B cell (primary cell): ENCODE measurements around the gene TP53BP1. TPM values are rescaled to one million over a fixed set of nuclear protein-coding genes. Genes with fewer than 3 reads are reported as not detected.

Experiments
- ATAC-seq: fragments of 200-7000 bp; cut with Tn5 transposase; one replicate; pipeline ENCODE4 v1.10.0; 2021; ENCODE audit warnings: low read depth, mild to moderate bottlenecking, moderate number of reproducible peaks, moderate library complexity
- CTCF ChIA-PET: fragments of 350-600 bp; sonication (Branson Sonifier 250); formaldehyde crosslinking; loops from one replicate; lab custom pipeline; 2021; ENCODE audit warnings: antibody characterized with exemption, inconsistent platforms; lab: Charles Lee
- POLR2A ChIA-PET: fragments of 350-600 bp; sonication (Branson Sonifier 250); formaldehyde crosslinking; loops from one replicate; lab custom pipeline; 2021; ENCODE audit warnings: antibody characterized with exemption; lab: Charles Lee
- DNase-seq: peaks from one replicate; pipeline ENCODE4 v3.0.0; 2013
- H2AFZ ChIP-seq: 2 replicates; pipeline ENCODE4 v1.6.1; 2012; ENCODE audit warnings: mild to moderate bottlenecking, low read depth, low read length; ENCODE audit not compliant: insufficient read depth, poor library complexity, severe bottlenecking
- H3K27ac ChIP-seq, 2 donors: 1 replicate in 1 of 2; 2 replicates in 1 of 2; pipeline ENCODE4 v1.5.1; 2012 to 2013; ENCODE audit warnings: low read length in 2 of 2, mild to moderate bottlenecking in 2 of 2, moderate library complexity in 1 of 2
- H3K27me3 ChIP-seq, 4 experiments: fragments of 200-600 bp in 1 of 4; sonication (generic) in 1 of 4; replicated peaks in 1 of 4; 1 replicate in 2 of 4; 2 replicates in 2 of 4; pipeline versions ENCODE4 v1.6.1 to v1.7.0; 2013 to 2016; ENCODE audit warnings: low read length in 3 of 4, mild to moderate bottlenecking in 2 of 4, mixed read lengths in 1 of 4, moderate library complexity in 1 of 4; ENCODE audit not compliant: insufficient read depth in 4 of 4, control insufficient read depth in 3 of 4; ENCODE audit errors: control extremely low read depth in 1 of 4
- H3K36me3 ChIP-seq, 2 experiments: replicated peaks in 1 of 2; 1 replicate in 1 of 2; 2 replicates in 1 of 2; pipeline versions ENCODE4 v1.6.1 to v1.7.1; 2013; ENCODE audit warnings: low read length in 1 of 2; ENCODE audit not compliant: insufficient read depth in 2 of 2, control insufficient read depth in 1 of 2; ENCODE audit errors: control extremely low read depth in 1 of 2, extremely low read depth in 1 of 2
- H3K4me1 ChIP-seq, 2 donors: fragments of 200-600 bp in 1 of 2; sonication (generic) in 1 of 2; 1 replicate in 1 of 2; 2 replicates in 1 of 2; pipeline versions ENCODE4 v1.5.1 to v1.6.1; 2013 to 2017; ENCODE audit warnings: low read length in 2 of 2; ENCODE audit not compliant: control insufficient read depth in 2 of 2, insufficient read depth in 2 of 2
- H3K4me2 ChIP-seq: replicated peaks from 2 replicates; pipeline ENCODE3; 2012; ENCODE audit warnings: mild to moderate bottlenecking, low read depth, low read length; ENCODE audit not compliant: poor library complexity, severe bottlenecking
- H3K4me3 ChIP-seq, 5 experiments: fragments of 200-600 bp in 1 of 5; sonication (generic) in 1 of 5; 1 replicate in 3 of 5; 2 replicates in 2 of 5; pipeline versions ENCODE4 v1.5.1 to v1.7.0; 2011 to 2016; ENCODE audit warnings: low read length in 4 of 5, mild to moderate bottlenecking in 4 of 5, low read depth in 2 of 5, control low read depth in 1 of 5, moderate library complexity in 1 of 5; ENCODE audit not compliant: insufficient read depth in 1 of 5; ENCODE audit errors: control extremely low read depth in 1 of 5, extremely low read depth in 1 of 5
- H3K79me2 ChIP-seq: fragments of 200-600 bp; sonication (generic); one replicate; pipeline ENCODE4 v1.6.0; 2016; ENCODE audit warnings: low read length; ENCODE audit not compliant: control insufficient read depth, insufficient read depth
- H3K9ac ChIP-seq: fragments of 200-600 bp; sonication (generic); 2 replicates; pipeline ENCODE4 v1.6.1; 2017; ENCODE audit warnings: mild to moderate bottlenecking, low read length, moderate library complexity
- H3K9me3 ChIP-seq, 3 donors: one replicate each; pipeline versions ENCODE4 v1.6.1 to v1.7.1; 2013; ENCODE audit warnings: low read length in 2 of 3; ENCODE audit not compliant: control insufficient read depth in 2 of 3, insufficient read depth in 1 of 3; ENCODE audit errors: control extremely low read depth in 1 of 3
- H4K20me1 ChIP-seq: 2 replicates; pipeline ENCODE4 v1.6.0; 2012; ENCODE audit warnings: mild to moderate bottlenecking, low read length; ENCODE audit not compliant: insufficient read depth, control insufficient read depth, poor library complexity, severe bottlenecking
- H3K27ac Mint-ChIP-seq: one replicate; pipeline ENCODE4 v1.8.0; 2021; ENCODE audit warnings: mixed read lengths
- H3K27me3 Mint-ChIP-seq: one replicate; pipeline ENCODE4 v1.8.0; 2021; ENCODE audit warnings: mixed read lengths
- H3K4me1 Mint-ChIP-seq: one replicate; pipeline ENCODE4 v1.8.0; 2021; ENCODE audit warnings: mixed read lengths
- H3K4me3 Mint-ChIP-seq: one replicate; pipeline ENCODE4 v1.8.0; 2021; ENCODE audit warnings: mixed read lengths
- H3K9me3 Mint-ChIP-seq: one replicate; pipeline ENCODE4 v1.8.0; 2022; ENCODE audit warnings: mixed read lengths; ENCODE audit not compliant: insufficient read depth
- EZH2 ChIP-seq: IDR thresholded peaks from 2 replicates; pipeline ENCODE4 v1.6.1; 2012; ENCODE audit warnings: borderline replicate concordance, low read depth, mild to moderate bottlenecking, moderate library complexity, low read length; ENCODE audit not compliant: insufficient read depth, poor library complexity, severe bottlenecking
- WGBS: methylation state at CpG from one replicate; pipeline ENCODE4 v1.1.5; 2013; ENCODE audit warnings: missing lambda C conversion rate; ENCODE audit not compliant: insufficient coverage; 5-methylcytosine and 5-hydroxymethylcytosine counted together
- intact Hi-C: fragments of 100-400 bp; cut with micrococcal nuclease; formaldehyde crosslinking; loops from one replicate; pipeline ENCODE4 v1.10.0; 2022
- polyA plus RNA-seq: library from polyadenylated mRNA; depleted of rRNA; stranded (reverse); fragments of >200 nt; gene quantifications from 2 replicates; pipeline ENCODE4 v1.2.3, GENCODE V29; 2012
- total RNA-seq, 2 donors: library from RNA; stranded (reverse); fragments of 120-200 nt in 1 of 2; gene quantifications; 1 replicate in 1 of 2; 2 replicates in 1 of 2; pipeline versions ENCODE4 v1.2.3 to v1.2.4, GENCODE V29; 2013 to 2022
- TF ChIP-seq, protein P1 (sequence below): fragments of 200-600 bp; IDR thresholded peaks from one replicate; pipeline ENCODE4 v1.8.0; 2022; ENCODE audit warnings: antibody characterized with exemption, mild to moderate bottlenecking

The TP53BP1 gene
- total and polyA plus RNA-seq, 2 donors (not counting 1 experiment from before 2014, with no cell fraction given) = 13.1 to 70.5 TPM

- H3K4me3 Mint-ChIP-seq = no peak overlapping the region
- Histone ChIP-seq H3K79me2 (no peaks in the 10 kb centered on the region), H3K4me3 (no peak overlapping the region), H4K20me1 (no peaks in the 10 kb centered on the region), H2AFZ (no peak overlapping the region), H3K27me3 (no peaks in the 10 kb centered on the region), H3K4me1 (no peaks in the 10 kb centered on the region), H3K36me3 (peaks cover 0 to 81% of the 10 kb centered on the region in 2 experiments), H3K4me2 (no peak overlapping the region), H3K9ac (no peak overlapping the region), H3K27ac (no peak overlapping the region), H3K9me3 (no peaks in the 10 kb centered on the region)
- ATAC-seq = no peak
- H3K4me1 Mint-ChIP-seq = no peaks in the 10 kb centered on the region
- no peaks in the 10 kb centered on the region for H3K27me3 Mint-ChIP-seq
- TF ChIP-seq EZH2 = no peak
- 100% methylated on average over 1 of the region's 2 CpGs for WGBS
- POLR2A ChIA-PET = interaction anchor here (0.6 kb wide), 2 partner anchors 12 to 86 kb away, joined by 7 read pairs; partner anchors contain the start of gene TP53BP1
- CTCF ChIA-PET = interaction anchor here (1.1 to 1.2 kb wide), 2 partner anchors 10 to 31 kb away, joined by 3 read pairs; no protein-coding TSS in a partner anchor
- intact Hi-C loops = no loop called here
- H3K27ac Mint-ChIP-seq = no peak overlapping the region
- no peak for DNase-seq
- no peaks in the 10 kb centered on the region for H3K9me3 Mint-ChIP-seq
Observed at GRCh38 chr15:43406808-43407207, 86.1 kb downstream of the TP53BP1 start.

- Histone ChIP-seq H3K9me3 (no peaks in the 10 kb centered on the region), H4K20me1 (no peaks in the 10 kb centered on the region), H2AFZ (no peak overlapping the region), H3K36me3 (peaks cover 2 to 82% of the 10 kb centered on the region in 2 experiments), H3K4me2 (no peak overlapping the region), H3K27ac (no peak overlapping the region), H3K79me2 (no peaks in the 10 kb centered on the region), H3K27me3 (no peaks in the 10 kb centered on the region), H3K4me1 (no peaks in the 10 kb centered on the region), H3K9ac (no peak overlapping the region), H3K4me3 (no peak overlapping the region)
- CTCF ChIA-PET = interaction anchor here (1.1 to 1.2 kb wide), 2 partner anchors 10 to 30 kb away, joined by 3 read pairs; no protein-coding TSS in a partner anchor
- intact Hi-C loops = no loop called here
- no peak for DNase-seq
- ATAC-seq = no peak
- Mint-ChIP-seq H3K4me3 (no peak overlapping the region), H3K27ac (no peak overlapping the region), H3K4me1 (no peaks in the 10 kb centered on the region), H3K27me3 (no peaks in the 10 kb centered on the region), H3K9me3 (no peaks in the 10 kb centered on the region)
- POLR2A ChIA-PET = interaction anchor here (0.6 kb wide), 1 partner anchor 13 kb away, joined by 7 read pairs; no protein-coding TSS in a partner anchor
- TF ChIP-seq, protein P1, sequence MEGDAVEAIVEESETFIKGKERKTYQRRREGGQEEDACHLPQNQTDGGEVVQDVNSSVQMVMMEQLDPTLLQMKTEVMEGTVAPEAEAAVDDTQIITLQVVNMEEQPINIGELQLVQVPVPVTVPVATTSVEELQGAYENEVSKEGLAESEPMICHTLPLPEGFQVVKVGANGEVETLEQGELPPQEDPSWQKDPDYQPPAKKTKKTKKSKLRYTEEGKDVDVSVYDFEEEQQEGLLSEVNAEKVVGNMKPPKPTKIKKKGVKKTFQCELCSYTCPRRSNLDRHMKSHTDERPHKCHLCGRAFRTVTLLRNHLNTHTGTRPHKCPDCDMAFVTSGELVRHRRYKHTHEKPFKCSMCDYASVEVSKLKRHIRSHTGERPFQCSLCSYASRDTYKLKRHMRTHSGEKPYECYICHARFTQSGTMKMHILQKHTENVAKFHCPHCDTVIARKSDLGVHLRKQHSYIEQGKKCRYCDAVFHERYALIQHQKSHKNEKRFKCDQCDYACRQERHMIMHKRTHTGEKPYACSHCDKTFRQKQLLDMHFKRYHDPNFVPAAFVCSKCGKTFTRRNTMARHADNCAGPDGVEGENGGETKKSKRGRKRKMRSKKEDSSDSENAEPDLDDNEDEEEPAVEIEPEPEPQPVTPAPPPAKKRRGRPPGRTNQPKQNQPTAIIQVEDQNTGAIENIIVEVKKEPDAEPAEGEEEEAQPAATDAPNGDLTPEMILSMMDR = no peak
- 80% methylated on average over 1 of the region's 2 CpGs for WGBS
Observed at GRCh38 chr15:43406189-43406588, 86.8 kb downstream of the TP53BP1 start.
